GM18867 (cell line): ENCODE results near the gene KDELR1.
"Not testable (repeated sequence)": the region's sequence is repeated elsewhere in the genome, so short reads cannot be mapped to it uniquely, and the experiment has no call there.

ENCODE experiments used
- ATAC-seq: cut with Tn5 transposase; IDR thresholded peaks from one replicate; pipeline ENCODE4 v1.9.1; 2021; ENCODE audit warnings: mild to moderate bottlenecking, moderate library complexity; ENCODE audit not compliant: unreplicated experiment

Gene KDELR1

GRCh38 chr19:48371771-48372170 lies 19.6 kb downstream of the KDELR1 start:
- not testable (repeated sequence) for ATAC-seq

GRCh38 chr19:48371367-48371766 lies 20.0 kb downstream of the KDELR1 start:
- ATAC-seq: no peak

GRCh38 chr19:48370955-48371354 lies 20.4 kb downstream of the KDELR1 start:
- no peak for ATAC-seq

GRCh38 chr19:48368936-48369335 lies 22.4 kb downstream of the KDELR1 start:
- ATAC-seq: no peak

- no peak for ATAC-seq
Observed at GRCh38 chr19:48367855-48368254, 23.5 kb downstream of the KDELR1 start.

- ATAC-seq: no peak
Observed at GRCh38 chr19:48365602-48366001, 25.7 kb downstream of the KDELR1 start.

- ATAC-seq: no peak
Observed at GRCh38 chr19:48364598-48365348, 26.6 kb downstream of the KDELR1 start.

GRCh38 chr19:48363810-48364597 lies 27.3 kb downstream of the KDELR1 start, which contains the start of the genes SYNGR4 and TMEM143:
Gene SYNGR4 (plus strand): TSS chr19:48364367. CDS start chr19:48365843, 1,476 bp downstream.
Gene TMEM143 (minus strand): TSS chr19:48363940. CDS start chr19:48363920, 20 bp downstream.
- peak; percentile 81 for ATAC-seq

- peak; percentile 12 for ATAC-seq
Observed at GRCh38 chr19:48363500-48363809, 27.9 kb downstream of the KDELR1 start.

GRCh38 chr19:48362716-48363499 lies 28.4 kb downstream of the KDELR1 start:
- ATAC-seq: peak; percentile 51

- no peak for ATAC-seq
Observed at GRCh38 chr19:48361912-48362311, 29.4 kb downstream of the KDELR1 start.

GRCh38 chr19:48359123-48359522 lies 32.2 kb downstream of the KDELR1 start:
- ATAC-seq: no peak

- ATAC-seq: no peak
Observed at GRCh38 chr19:48355365-48355954, 35.9 kb downstream of the KDELR1 start.

- ATAC-seq: no peak
Observed at GRCh38 chr19:48354332-48354992, 36.9 kb downstream of the KDELR1 start.

- ATAC-seq: no peak
Observed at GRCh38 chr19:48353677-48354076, 37.7 kb downstream of the KDELR1 start.

- ATAC-seq: no peak
Observed at GRCh38 chr19:48351341-48351752, 40.0 kb downstream of the KDELR1 start.

- no peak for ATAC-seq
Observed at GRCh38 chr19:48350856-48351255, 40.5 kb downstream of the KDELR1 start.

- no peak for ATAC-seq
Observed at GRCh38 chr19:48348737-48349136, 42.6 kb downstream of the KDELR1 start.

- no peak for ATAC-seq
Observed at GRCh38 chr19:48348045-48348444, 43.3 kb downstream of the KDELR1 start.

- no peak for ATAC-seq
Observed at GRCh38 chr19:48346191-48346590, 45.2 kb downstream of the KDELR1 start.
